GM23338 (cell line): Measurements from ENCODE around the gene STK32C. TPM values are rescaled to one million over a fixed set of nuclear protein-coding genes. Genes with fewer than 3 reads are reported as not detected.

Experiments
- ATAC-seq: fragments of 200-7000 bp; cut with Tn5 transposase; 3 replicates; pipeline ENCODE4 v1.9.1; 2020
- DNase-seq: peaks from one replicate; pipeline ENCODE4 v3.0.0-alpha.2; 2015; ENCODE audit warnings: low spot score
- H2AFZ ChIP-seq: fragments of 200-600 bp; sonication (generic); 2 replicates; pipeline ENCODE4 v1.8.0; 2016; ENCODE audit warnings: antibody characterized with exemption, mild to moderate bottlenecking, moderate library complexity
- H3F3A ChIP-seq: fragments of 200-600 bp; sonication (generic); replicated peaks from 2 replicates; pipeline ENCODE4 v1.8.0; 2017; ENCODE audit warnings: antibody characterized with exemption, mixed run types, low read depth
- H3K27ac ChIP-seq: fragments of 200-600 bp; sonication (generic); 2 replicates; pipeline ENCODE4 v1.6.1; 2016; ENCODE audit warnings: low read depth
- H3K27me3 ChIP-seq: fragments of 200-600 bp; sonication (generic); 2 replicates; pipeline ENCODE4 v1.8.0; 2016; ENCODE audit warnings: mild to moderate bottlenecking, mixed run types, moderate library complexity; ENCODE audit not compliant: insufficient read depth
- H3K36me3 ChIP-seq: fragments of 200-600 bp; sonication (generic); 2 replicates; pipeline ENCODE4 v1.8.0; 2016; ENCODE audit warnings: mild to moderate bottlenecking; ENCODE audit not compliant: insufficient read depth
- H3K4me1 ChIP-seq: fragments of 200-600 bp; sonication (generic); 2 replicates; pipeline ENCODE4 v1.8.0; 2016; ENCODE audit warnings: mild to moderate bottlenecking, moderate library complexity; ENCODE audit not compliant: insufficient read depth
- H3K4me2 ChIP-seq: fragments of 200-600 bp; sonication (generic); 2 replicates; pipeline ENCODE4 v1.7.1; 2017; ENCODE audit warnings: mixed run types
- H3K4me3 ChIP-seq: fragments of 200-600 bp; sonication (generic); 2 replicates; pipeline ENCODE4 v1.6.1; 2016; ENCODE audit warnings: mixed run types
- H3K79me2 ChIP-seq: fragments of 200-600 bp; sonication (generic); replicated peaks from 2 replicates; pipeline ENCODE4 v1.8.0; 2017; ENCODE audit warnings: mild to moderate bottlenecking; ENCODE audit not compliant: insufficient read depth
- H3K9me2 ChIP-seq: fragments of 200-600 bp; sonication (generic); 2 replicates; pipeline ENCODE4 v1.8.0; 2017; ENCODE audit not compliant: insufficient read depth
- H4K20me1 ChIP-seq: fragments of 200-600 bp; sonication (generic); replicated peaks from 2 replicates; pipeline ENCODE4 v1.8.0; 2017; ENCODE audit warnings: mild to moderate bottlenecking; ENCODE audit not compliant: insufficient read depth
- H3K27ac Mint-ChIP-seq: 2 replicates; pipeline ENCODE4 v1.8.0; 2020; ENCODE audit warnings: inconsistent platforms, mild to moderate bottlenecking, moderate library complexity, mixed read lengths
- H3K27me3 Mint-ChIP-seq: 3 replicates; pipeline ENCODE4 v1.8.0; 2022; ENCODE audit warnings: low read depth, mild to moderate bottlenecking, moderate library complexity, mixed read lengths, inconsistent platforms; ENCODE audit not compliant: insufficient read depth, poor library complexity
- H3K36me3 Mint-ChIP-seq: 3 replicates; pipeline ENCODE4 v1.8.0; 2021; ENCODE audit warnings: low read depth, mild to moderate bottlenecking, inconsistent platforms, moderate library complexity, mixed read lengths
- H3K4me1 Mint-ChIP-seq: 3 replicates; pipeline ENCODE4 v1.8.0; 2020; ENCODE audit warnings: mild to moderate bottlenecking, inconsistent platforms, mixed read lengths
- H3K4me3 Mint-ChIP-seq: 3 replicates; pipeline ENCODE4 v1.8.0; 2021; ENCODE audit warnings: moderate library complexity, mild to moderate bottlenecking, inconsistent platforms, mixed read lengths
- H3K9me3 Mint-ChIP-seq: 3 replicates; pipeline ENCODE4 v1.8.0; 2020; ENCODE audit warnings: moderate library complexity, mild to moderate bottlenecking, inconsistent platforms, mixed read lengths
- CREB1 ChIP-seq: fragments of 250-450 bp; sonication (Bioruptor Pico); IDR thresholded peaks from 2 replicates; pipeline ENCODE4 v1.5.0; 2020; ENCODE audit warnings: low read depth, mild to moderate bottlenecking, moderate library complexity
- CTCF ChIP-seq, 2 experiments: fragments of 200-600 bp in 1 of 2; sonication (generic) in 1 of 2; conservative IDR thresholded peaks; 2 replicates each; pipeline versions ENCODE4 v1.5.1 to v1.6.1; 2016 to 2017; ENCODE audit warnings: antibody characterized with exemption in 2 of 2, low read depth in 2 of 2, mild to moderate bottlenecking in 2 of 2, moderate library complexity in 1 of 2
- EZH2 ChIP-seq: fragments of 200-600 bp; sonication (generic); IDR thresholded peaks from one replicate; pipeline ENCODE4 v1.8.0; 2017; ENCODE audit warnings: antibody characterized with exemption, mild to moderate bottlenecking, low read depth; ENCODE audit not compliant: unreplicated experiment
- EZH2phosphoT487 ChIP-seq: fragments of 200-600 bp; sonication (generic); IDR thresholded peaks from one replicate; pipeline ENCODE4 v1.8.1; 2018; ENCODE audit warnings: antibody characterized with exemption; ENCODE audit not compliant: unreplicated experiment
- JUNB ChIP-seq: IDR thresholded peaks from one replicate; pipeline ENCODE4 v1.6.1; 2016; ENCODE audit warnings: antibody characterized with exemption; ENCODE audit not compliant: unreplicated experiment
- NANOG ChIP-seq: IDR thresholded peaks from 2 replicates; pipeline ENCODE4 v1.6.1; 2016; ENCODE audit warnings: antibody characterized with exemption, borderline replicate concordance
- POLR2AphosphoS5 ChIP-seq: IDR thresholded peaks from 2 replicates; pipeline ENCODE4 v1.6.1; 2016; ENCODE audit warnings: antibody characterized with exemption, low read depth
- STAT1 ChIP-seq: IDR thresholded peaks from one replicate; pipeline ENCODE4 v1.6.1; 2016; ENCODE audit warnings: antibody characterized with exemption; ENCODE audit not compliant: unreplicated experiment
- ZNF114 ChIP-seq: fragments of 250-450 bp; sonication (Bioruptor Pico); IDR thresholded peaks from 2 replicates; pipeline ENCODE4 v1.5.0; 2020; ENCODE audit warnings: mild to moderate bottlenecking, moderate library complexity
- ZNF331 ChIP-seq: fragments of 250-450 bp; sonication (Bioruptor Pico); IDR thresholded peaks from 2 replicates; pipeline ENCODE4 v1.5.0; 2020; ENCODE audit warnings: low read depth, mild to moderate bottlenecking, moderate library complexity
- polyA plus RNA-seq: library from polyadenylated mRNA; unstranded; fragments of >200 nt; fragmentation: Nextera tagmentation; extraction: Ambion mirVana; gene quantifications from 2 replicates; pipeline ENCODE4 v1.2.1, GENCODE V29; 2016
- total RNA-seq: library from RNA; depleted of rRNA; stranded (reverse); fragments of >200 nt; shearing (Covaris generic); gene quantifications from 2 replicates; pipeline ENCODE4 v1.2.3, GENCODE V29; 2014
- TF ChIP-seq, protein P1 (sequence below): IDR thresholded peaks from one replicate; pipeline ENCODE4 v1.6.1; 2018; ENCODE audit warnings: antibody characterized with exemption; ENCODE audit not compliant: unreplicated experiment
- TF ChIP-seq, protein P2 (sequence below): IDR thresholded peaks from 2 replicates; pipeline ENCODE4 v1.6.1; 2016; ENCODE audit warnings: antibody characterized with exemption
- TF ChIP-seq, protein P3 (sequence below): fragments of 250-450 bp; sonication (Bioruptor Pico); IDR thresholded peaks from 2 replicates; pipeline ENCODE4 v1.5.0; 2020; ENCODE audit warnings: mild to moderate bottlenecking, moderate library complexity

STK32C gene
- total and polyA plus RNA-seq, 2 experiments from 2014 or later, result 10.2 to 20.5 TPM

GRCh38 chr10:132175907-132176581 is 131.7 kb downstream of the STK32C start:
- peak; percentile 84 for ATAC-seq
- H3K9me3 Mint-ChIP-seq, result peaks cover 31% of the 10 kb centered on the region
- peak; percentile 44 for DNase-seq

More at GRCh38 chr10:132175907-132176581, 131.7 kb downstream of the STK32C start:
- Histone ChIP-seq H3K27me3 (no peaks in the 10 kb centered on the region), H3K79me2 (no peaks in the 10 kb centered on the region), H2AFZ (peak overlapping the region; percentile 76), H3K4me2 (peak overlapping the region; percentile 20; the same call in 1 of the 2 replicates), H3K36me3 (no peaks in the 10 kb centered on the region), H3K4me3 (no peak overlapping the region), H3F3A (no peaks in the 10 kb centered on the region), H3K4me1 (no peaks in the 10 kb centered on the region), H3K27ac (no peak overlapping the region), H3K9me2 (no peaks in the 10 kb centered on the region), H4K20me1 (no peaks in the 10 kb centered on the region)
- Mint-ChIP-seq H3K4me3 (peak overlapping the region; percentile 27; the same call in 2 of the 3 replicates), H3K36me3 (peaks cover 5% of the 10 kb centered on the region), H3K27ac (no peak overlapping the region), H3K4me1 (peaks cover 16% of the 10 kb centered on the region), H3K27me3 (peaks cover 18% of the 10 kb centered on the region)
- TF ChIP-seq CTCF (conservative IDR thresholded peaks at IDR 0.05; ENCODE audit: low read depth in 2 of 2) (no peak), EZH2phosphoT487 (no peak), ZNF114 (CRISPR knock-in tag) (no peak), ZNF331 (CRISPR knock-in tag) (no peak), JUNB (no peak), STAT1 (no peak), NANOG (no peak), CREB1 (no peak), EZH2 (no peak), POLR2AphosphoS5 (no peak)
- TF ChIP-seq, protein P1, sequence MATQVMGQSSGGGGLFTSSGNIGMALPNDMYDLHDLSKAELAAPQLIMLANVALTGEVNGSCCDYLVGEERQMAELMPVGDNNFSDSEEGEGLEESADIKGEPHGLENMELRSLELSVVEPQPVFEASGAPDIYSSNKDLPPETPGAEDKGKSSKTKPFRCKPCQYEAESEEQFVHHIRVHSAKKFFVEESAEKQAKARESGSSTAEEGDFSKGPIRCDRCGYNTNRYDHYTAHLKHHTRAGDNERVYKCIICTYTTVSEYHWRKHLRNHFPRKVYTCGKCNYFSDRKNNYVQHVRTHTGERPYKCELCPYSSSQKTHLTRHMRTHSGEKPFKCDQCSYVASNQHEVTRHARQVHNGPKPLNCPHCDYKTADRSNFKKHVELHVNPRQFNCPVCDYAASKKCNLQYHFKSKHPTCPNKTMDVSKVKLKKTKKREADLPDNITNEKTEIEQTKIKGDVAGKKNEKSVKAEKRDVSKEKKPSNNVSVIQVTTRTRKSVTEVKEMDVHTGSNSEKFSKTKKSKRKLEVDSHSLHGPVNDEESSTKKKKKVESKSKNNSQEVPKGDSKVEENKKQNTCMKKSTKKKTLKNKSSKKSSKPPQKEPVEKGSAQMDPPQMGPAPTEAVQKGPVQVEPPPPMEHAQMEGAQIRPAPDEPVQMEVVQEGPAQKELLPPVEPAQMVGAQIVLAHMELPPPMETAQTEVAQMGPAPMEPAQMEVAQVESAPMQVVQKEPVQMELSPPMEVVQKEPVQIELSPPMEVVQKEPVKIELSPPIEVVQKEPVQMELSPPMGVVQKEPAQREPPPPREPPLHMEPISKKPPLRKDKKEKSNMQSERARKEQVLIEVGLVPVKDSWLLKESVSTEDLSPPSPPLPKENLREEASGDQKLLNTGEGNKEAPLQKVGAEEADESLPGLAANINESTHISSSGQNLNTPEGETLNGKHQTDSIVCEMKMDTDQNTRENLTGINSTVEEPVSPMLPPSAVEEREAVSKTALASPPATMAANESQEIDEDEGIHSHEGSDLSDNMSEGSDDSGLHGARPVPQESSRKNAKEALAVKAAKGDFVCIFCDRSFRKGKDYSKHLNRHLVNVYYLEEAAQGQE, result no peak
- TF ChIP-seq, protein P2, sequence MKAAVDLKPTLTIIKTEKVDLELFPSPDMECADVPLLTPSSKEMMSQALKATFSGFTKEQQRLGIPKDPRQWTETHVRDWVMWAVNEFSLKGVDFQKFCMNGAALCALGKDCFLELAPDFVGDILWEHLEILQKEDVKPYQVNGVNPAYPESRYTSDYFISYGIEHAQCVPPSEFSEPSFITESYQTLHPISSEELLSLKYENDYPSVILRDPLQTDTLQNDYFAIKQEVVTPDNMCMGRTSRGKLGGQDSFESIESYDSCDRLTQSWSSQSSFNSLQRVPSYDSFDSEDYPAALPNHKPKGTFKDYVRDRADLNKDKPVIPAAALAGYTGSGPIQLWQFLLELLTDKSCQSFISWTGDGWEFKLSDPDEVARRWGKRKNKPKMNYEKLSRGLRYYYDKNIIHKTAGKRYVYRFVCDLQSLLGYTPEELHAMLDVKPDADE, result no peak
- TF ChIP-seq, protein P3, sequence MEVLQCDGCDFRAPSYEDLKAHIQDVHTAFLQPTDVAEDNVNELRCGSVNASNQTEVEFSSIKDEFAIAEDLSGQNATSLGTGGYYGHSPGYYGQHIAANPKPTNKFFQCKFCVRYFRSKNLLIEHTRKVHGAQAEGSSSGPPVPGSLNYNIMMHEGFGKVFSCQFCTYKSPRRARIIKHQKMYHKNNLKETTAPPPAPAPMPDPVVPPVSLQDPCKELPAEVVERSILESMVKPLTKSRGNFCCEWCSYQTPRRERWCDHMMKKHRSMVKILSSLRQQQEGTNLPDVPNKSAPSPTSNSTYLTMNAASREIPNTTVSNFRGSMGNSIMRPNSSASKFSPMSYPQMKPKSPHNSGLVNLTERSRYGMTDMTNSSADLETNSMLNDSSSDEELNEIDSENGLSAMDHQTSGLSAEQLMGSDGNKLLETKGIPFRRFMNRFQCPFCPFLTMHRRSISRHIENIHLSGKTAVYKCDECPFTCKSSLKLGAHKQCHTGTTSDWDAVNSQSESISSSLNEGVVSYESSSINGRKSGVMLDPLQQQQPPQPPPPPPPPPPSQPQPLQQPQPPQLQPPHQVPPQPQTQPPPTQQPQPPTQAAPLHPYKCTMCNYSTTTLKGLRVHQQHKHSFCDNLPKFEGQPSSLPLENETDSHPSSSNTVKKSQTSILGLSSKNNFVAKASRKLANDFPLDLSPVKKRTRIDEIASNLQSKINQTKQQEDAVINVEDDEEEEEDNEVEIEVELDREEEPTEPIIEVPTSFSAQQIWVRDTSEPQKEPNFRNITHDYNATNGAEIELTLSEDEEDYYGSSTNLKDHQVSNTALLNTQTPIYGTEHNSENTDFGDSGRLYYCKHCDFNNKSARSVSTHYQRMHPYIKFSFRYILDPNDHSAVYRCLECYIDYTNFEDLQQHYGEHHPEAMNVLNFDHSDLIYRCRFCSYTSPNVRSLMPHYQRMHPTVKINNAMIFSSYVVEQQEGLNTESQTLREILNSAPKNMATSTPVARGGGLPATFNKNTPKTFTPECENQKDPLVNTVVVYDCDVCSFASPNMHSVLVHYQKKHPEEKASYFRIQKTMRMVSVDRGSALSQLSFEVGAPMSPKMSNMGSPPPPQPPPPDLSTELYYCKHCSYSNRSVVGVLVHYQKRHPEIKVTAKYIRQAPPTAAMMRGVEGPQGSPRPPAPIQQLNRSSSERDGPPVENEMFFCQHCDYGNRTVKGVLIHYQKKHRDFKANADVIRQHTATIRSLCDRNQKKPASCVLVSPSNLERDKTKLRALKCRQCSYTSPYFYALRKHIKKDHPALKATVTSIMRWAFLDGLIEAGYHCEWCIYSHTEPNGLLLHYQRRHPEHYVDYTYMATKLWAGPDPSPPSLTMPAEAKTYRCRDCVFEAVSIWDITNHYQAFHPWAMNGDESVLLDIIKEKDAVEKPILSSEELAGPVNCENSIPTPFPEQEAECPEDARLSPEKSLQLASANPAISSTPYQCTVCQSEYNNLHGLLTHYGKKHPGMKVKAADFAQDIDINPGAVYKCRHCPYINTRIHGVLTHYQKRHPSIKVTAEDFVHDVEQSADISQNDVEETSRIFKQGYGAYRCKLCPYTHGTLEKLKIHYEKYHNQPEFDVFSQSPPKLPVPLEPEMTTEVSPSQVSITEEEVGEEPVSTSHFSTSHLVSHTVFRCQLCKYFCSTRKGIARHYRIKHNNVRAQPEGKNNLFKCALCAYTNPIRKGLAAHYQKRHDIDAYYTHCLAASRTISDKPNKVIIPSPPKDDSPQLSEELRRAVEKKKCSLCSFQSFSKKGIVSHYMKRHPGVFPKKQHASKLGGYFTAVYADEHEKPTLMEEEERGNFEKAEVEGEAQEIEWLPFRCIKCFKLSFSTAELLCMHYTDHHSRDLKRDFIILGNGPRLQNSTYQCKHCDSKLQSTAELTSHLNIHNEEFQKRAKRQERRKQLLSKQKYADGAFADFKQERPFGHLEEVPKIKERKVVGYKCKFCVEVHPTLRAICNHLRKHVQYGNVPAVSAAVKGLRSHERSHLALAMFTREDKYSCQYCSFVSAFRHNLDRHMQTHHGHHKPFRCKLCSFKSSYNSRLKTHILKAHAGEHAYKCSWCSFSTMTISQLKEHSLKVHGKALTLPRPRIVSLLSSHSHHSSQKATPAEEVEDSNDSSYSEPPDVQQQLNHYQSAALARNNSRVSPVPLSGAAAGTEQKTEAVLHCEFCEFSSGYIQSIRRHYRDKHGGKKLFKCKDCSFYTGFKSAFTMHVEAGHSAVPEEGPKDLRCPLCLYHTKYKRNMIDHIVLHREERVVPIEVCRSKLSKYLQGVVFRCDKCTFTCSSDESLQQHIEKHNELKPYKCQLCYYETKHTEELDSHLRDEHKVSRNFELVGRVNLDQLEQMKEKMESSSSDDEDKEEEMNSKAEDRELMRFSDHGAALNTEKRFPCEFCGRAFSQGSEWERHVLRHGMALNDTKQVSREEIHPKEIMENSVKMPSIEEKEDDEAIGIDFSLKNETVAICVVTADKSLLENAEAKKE (CRISPR knock-in tag), result no peak
